ENCODE results near the gene ENO4.
A peak's percentile ranks its signal among the peaks of the same experiment; 100 is the strongest.

ENO4 gene

DNA sequence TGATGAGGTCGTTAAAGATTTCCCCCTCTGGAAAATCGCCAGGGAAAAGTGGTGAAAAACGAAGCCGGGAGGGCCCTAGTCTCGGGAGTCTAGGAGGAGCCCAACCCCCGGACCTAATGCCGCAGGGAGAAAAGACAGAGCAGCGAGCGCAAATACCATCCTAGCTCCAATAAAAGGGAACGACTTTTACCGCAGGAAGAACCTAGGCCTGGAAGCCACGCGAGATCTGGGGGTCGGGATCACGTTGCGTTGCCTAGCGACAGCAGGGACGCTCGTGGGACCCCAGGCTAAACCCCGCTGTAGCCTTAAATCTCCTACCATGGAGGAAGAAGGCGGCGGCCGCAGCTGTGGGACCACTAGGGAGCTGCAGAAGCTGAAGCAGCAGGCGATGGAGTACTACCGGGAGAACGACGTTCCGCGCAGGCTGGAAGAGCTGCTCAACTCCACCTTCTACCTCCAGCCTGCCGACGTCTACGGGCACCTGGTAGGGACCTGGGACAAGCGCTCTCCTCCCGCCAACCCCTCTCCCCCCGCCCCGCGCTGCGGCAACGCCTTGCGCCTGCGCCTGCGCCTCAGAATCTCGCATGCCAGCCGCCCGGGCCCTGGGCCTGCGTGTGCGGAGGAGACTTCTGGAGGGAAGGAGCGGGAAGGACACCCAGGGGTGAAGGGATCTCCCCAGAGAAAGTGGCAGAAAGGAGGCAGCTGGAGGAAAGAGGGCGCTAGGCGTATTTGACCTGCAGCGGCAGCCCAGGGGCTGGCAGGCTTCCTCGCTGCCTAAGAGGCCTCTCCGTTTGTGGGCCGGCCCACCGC, at the start of gene ENO4:
Gene ENO4 (plus strand): TSS at position 252 of the 810 bp plus-strand sequence. CDS start 68 bp downstream, at position 320.
- peak within 1 kb of the TSS; percentile 69 for H3K4me3 ChIP-seq (ENCODE audit: control insufficient read depth, low read depth, low read length)
- TF ChIP-seq CTCF (conservative IDR thresholded peaks at IDR 0.05; ENCODE audit: control insufficient read depth, insufficient read depth, low read depth, low read length), result no peak
- peak; percentile 71 for DNase-seq (ENCODE audit: low read depth)

- H3K4me3 ChIP-seq (ENCODE audit: control insufficient read depth, low read depth, low read length), result no peak overlapping the region
- no peak for DNase-seq (ENCODE audit: low read depth)
- TF ChIP-seq CTCF (conservative IDR thresholded peaks at IDR 0.05; ENCODE audit: control insufficient read depth, insufficient read depth, low read depth, low read length), result no peak
Observed at GRCh38 chr10:116800286-116800929, 48.9 kb upstream of the ENO4 start.

DNA sequence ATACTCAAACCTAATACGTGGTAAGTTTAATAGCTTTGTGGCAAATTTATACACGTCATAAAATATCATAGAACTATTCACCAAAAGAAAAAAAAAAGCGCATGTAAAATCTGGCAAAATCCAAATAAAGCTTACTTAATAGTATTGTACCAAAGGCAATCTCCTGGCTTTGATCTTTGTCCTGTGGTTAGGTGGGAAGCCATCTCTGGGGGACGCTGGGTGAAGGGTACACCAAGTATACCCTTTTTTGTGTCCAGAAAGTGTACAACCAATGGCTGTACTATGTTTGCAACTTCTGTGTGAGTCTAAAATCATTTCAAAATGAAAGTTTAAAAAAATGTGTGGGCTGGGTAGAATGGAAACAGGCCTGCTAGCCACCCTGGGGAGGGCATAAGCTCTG, 47.6 kb upstream of the ENO4 start:
- no peak for TF ChIP-seq CTCF (conservative IDR thresholded peaks at IDR 0.05; ENCODE audit: control insufficient read depth, insufficient read depth, low read depth, low read length)
- H3K4me3 ChIP-seq (ENCODE audit: control insufficient read depth, low read depth, low read length), result no peak overlapping the region
- DNase-seq (ENCODE audit: low read depth), result no peak

DNA sequence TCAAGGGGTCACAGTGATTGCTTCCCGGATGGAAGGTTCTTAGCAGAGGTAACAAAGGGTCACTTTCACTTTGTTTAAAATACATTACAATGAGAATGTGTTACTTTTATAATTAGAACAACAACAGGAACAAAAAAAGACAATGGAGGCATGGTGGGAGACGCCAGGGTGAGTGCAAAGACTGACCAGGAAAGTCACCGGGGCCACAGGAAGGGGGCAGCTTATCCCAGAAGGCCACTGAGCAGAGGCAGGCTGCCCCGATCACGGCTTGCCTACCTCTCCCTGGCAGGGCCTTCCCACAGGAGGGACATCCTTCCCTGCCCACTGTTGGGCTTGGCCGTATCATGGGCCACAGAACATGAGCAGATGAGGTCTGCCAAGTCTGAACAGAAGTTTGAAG, 46.8 kb upstream of the ENO4 start:
- no peak for DNase-seq (ENCODE audit: low read depth)
- no peak for TF ChIP-seq CTCF (conservative IDR thresholded peaks at IDR 0.05; ENCODE audit: control insufficient read depth, insufficient read depth, low read depth, low read length)
- no peak overlapping the region for H3K4me3 ChIP-seq (ENCODE audit: control insufficient read depth, low read depth, low read length)

- DNase-seq (ENCODE audit: low read depth), result no peak
- TF ChIP-seq CTCF (conservative IDR thresholded peaks at IDR 0.05; ENCODE audit: control insufficient read depth, insufficient read depth, low read depth, low read length), result no peak
- no peak overlapping the region for H3K4me3 ChIP-seq (ENCODE audit: control insufficient read depth, low read depth, low read length)
Observed at GRCh38 chr10:116802876-116803275, 46.4 kb upstream of the ENO4 start.

DNA sequence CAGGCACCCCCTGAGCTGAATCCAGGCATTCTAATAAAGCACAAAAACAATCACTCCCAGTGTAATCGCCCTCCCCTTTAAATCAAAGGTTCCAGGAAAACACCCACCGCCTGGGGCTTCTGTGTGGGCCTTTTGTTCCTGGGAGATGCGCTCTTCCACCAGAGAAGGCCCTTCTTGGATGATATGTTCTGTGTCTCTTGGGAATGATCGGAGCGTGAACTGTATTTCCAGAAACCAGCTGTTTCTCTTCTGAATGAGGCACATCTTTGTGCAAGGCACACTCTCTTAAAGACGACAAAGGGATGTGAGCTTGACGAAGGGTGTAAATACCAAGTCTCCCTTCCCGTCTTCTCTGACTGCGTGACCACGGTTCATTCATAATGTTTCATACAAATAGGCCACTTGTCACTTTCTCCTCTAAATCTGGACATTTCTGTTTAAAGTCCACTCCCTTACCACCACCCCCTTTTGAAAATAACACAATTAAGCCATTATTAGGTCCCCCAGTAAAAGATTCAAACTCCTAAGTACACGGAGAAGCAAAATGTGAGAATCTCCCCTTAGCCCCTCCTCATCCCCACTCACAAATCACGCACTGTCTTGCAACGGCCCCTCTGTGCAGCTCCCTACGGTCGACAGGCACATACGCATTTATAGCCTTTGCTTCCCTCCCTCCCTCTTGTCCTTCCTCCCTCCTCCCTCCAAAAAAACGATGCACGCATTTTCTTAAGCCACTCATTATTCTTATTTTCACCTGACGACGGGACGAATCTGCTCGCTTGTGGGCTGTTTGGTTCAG, 45.6 kb upstream of the ENO4 start:
- H3K4me3 ChIP-seq (ENCODE audit: control insufficient read depth, low read depth, low read length), result no peak overlapping the region
- no peak for TF ChIP-seq CTCF (conservative IDR thresholded peaks at IDR 0.05; ENCODE audit: control insufficient read depth, insufficient read depth, low read depth, low read length)
- DNase-seq (ENCODE audit: low read depth), result no peak
